AG20443 (cell line): ENCODE results near the gene UBD.

ENCODE experiments used
- DNase-seq: peaks from one replicate; pipeline ENCODE4 v3.0.0; 2012; ENCODE audit warnings: low spot score, mixed read lengths

The UBD gene

GRCh38 chr6:29559524-29560287 lies at the start of gene UBD:
Gene UBD (minus strand): TSS chr6:29559732. CDS start chr6:29559701, 31 bp downstream.
- no peak for DNase-seq

GRCh38 chr6:29608131-29608530 lies 48.6 kb upstream of the UBD start:
- DNase-seq, result no peak

GRCh38 chr6:29603930-29604329 lies 44.4 kb upstream of the UBD start:
- no peak for DNase-seq

GRCh38 chr6:29603456-29603855 lies 43.9 kb upstream of the UBD start:
- DNase-seq, result no peak

- peak; percentile 26 for DNase-seq
Measured at GRCh38 chr6:29602564-29603361, 43.2 kb upstream of the UBD start.

- no peak for DNase-seq
Measured at GRCh38 chr6:29598172-29598747, 38.7 kb upstream of the UBD start.

- no peak for DNase-seq
Measured at GRCh38 chr6:29597184-29597583, 37.7 kb upstream of the UBD start.

GRCh38 chr6:29596381-29596900 lies 36.9 kb upstream of the UBD start:
- DNase-seq, result no peak

GRCh38 chr6:29593199-29593855 lies 33.8 kb upstream of the UBD start:
- DNase-seq, result no peak

GRCh38 chr6:29591677-29592076 lies 32.1 kb upstream of the UBD start:
- DNase-seq, result no peak

- DNase-seq, result no peak
Measured at GRCh38 chr6:29590218-29590808, 30.8 kb upstream of the UBD start.

GRCh38 chr6:29589423-29590048 lies 30.0 kb upstream of the UBD start:
- peak; percentile 67 for DNase-seq

- no peak for DNase-seq
Measured at GRCh38 chr6:29584821-29585220, 25.3 kb upstream of the UBD start, which contains the start of gene OR2H2. Gene OR2H2 (plus strand): TSS chr6:29585121. CDS start chr6:29587945, 2,824 bp downstream.

- no peak for DNase-seq
Measured at GRCh38 chr6:29577544-29577943, 18.0 kb upstream of the UBD start.

- DNase-seq, result no peak
Measured at GRCh38 chr6:29576056-29576455, 16.5 kb upstream of the UBD start.

GRCh38 chr6:29567991-29568390 lies 8.5 kb upstream of the UBD start:
- DNase-seq, result no peak

- no peak for DNase-seq
Measured at GRCh38 chr6:29567541-29567940, 8.0 kb upstream of the UBD start.

GRCh38 chr6:29566856-29567255 lies 7.3 kb upstream of the UBD start:
- no peak for DNase-seq

- DNase-seq, result no peak
Measured at GRCh38 chr6:29564875-29565274, 5.3 kb upstream of the UBD start.

GRCh38 chr6:29563435-29563965 lies 4.0 kb upstream of the UBD start:
- no peak for DNase-seq

GRCh38 chr6:29561606-29562181 lies 2.2 kb upstream of the UBD start:
- DNase-seq, result no peak
